Heart right ventricle (tissue), 16 donors: ENCODE results near the gene TNFSF4. TPM values are rescaled to one million over a fixed set of nuclear protein-coding genes. Genes with fewer than 3 reads are reported as not detected.

Source experiments
- ATAC-seq, 8 donors: fragments of 200-7000 bp; cut with Tn5 transposase; one replicate each; pipeline ENCODE4 v1.9.1; 2020; ENCODE audit warnings: mild to moderate bottlenecking in 8 of 8, moderate library complexity in 8 of 8, moderate number of reproducible peaks in 1 of 8
- DNase-seq, 2 donors: peaks; one replicate each; pipeline ENCODE4 v3.0.0-alpha.2; 2020
- H3K27ac ChIP-seq, 10 donors: fragments of 200-600 bp; sonication (generic) in 2 of 10; one replicate each; pipeline versions ENCODE4 v1.5.0 to v1.8.0; 2020 to 2022; ENCODE audit warnings: mild to moderate bottlenecking in 3 of 10
- H3K27me3 ChIP-seq, 7 donors: fragments of 200-600 bp; one replicate each; pipeline ENCODE4 v1.8.0; 2021 to 2022; ENCODE audit warnings: mild to moderate bottlenecking in 2 of 7
- H3K36me3 ChIP-seq, 9 donors: fragments of 200-600 bp; sonication (generic) in 1 of 9; one replicate each; pipeline versions ENCODE4 v1.5.0 to v1.8.0; 2020 to 2022; ENCODE audit warnings: mild to moderate bottlenecking in 2 of 9
- H3K4me1 ChIP-seq, 9 donors: fragments of 200-600 bp; sonication (generic) in 1 of 9; one replicate each; pipeline versions ENCODE4 v1.5.0 to v1.8.0; 2020 to 2022; ENCODE audit warnings: mild to moderate bottlenecking in 4 of 9
- H3K4me3 ChIP-seq, 10 donors: fragments of 200-600 bp; sonication (generic) in 2 of 10; one replicate each; pipeline versions ENCODE4 v1.5.0 to v1.8.0; 2020 to 2022; ENCODE audit warnings: mild to moderate bottlenecking in 7 of 10, moderate library complexity in 2 of 10
- H3K9me3 ChIP-seq, 11 donors: fragments of 200-600 bp in 10 of 11; sonication (generic) in 2 of 11; one replicate each; pipeline versions ENCODE4 v1.5.0 to v1.8.0; 2013 to 2022; ENCODE audit warnings: mild to moderate bottlenecking in 2 of 11, control low read depth in 1 of 11, moderate library complexity in 1 of 11
- CTCF ChIP-seq, 9 donors: fragments of 200-600 bp; sonication (generic) in 2 of 9; IDR thresholded peaks; one replicate each; pipeline versions ENCODE4 v1.5.0 to v1.8.0; 2021 to 2022; ENCODE audit warnings: antibody characterized with exemption in 9 of 9, mild to moderate bottlenecking in 5 of 9, moderate library complexity in 1 of 9
- WGBS, 2 donors: extraction: QIAGEN DNeasy Blood & Tissue Kit; methylation state at CpG; one replicate each; pipeline ENCODE4 v1.1.7; 2013; ENCODE audit warnings: inconsistent platforms in 1 of 2; 5-methylcytosine and 5-hydroxymethylcytosine counted together
- intact Hi-C, 10 donors: fragments of 100-400 bp; cut with DNase I; formaldehyde crosslinking; loops; one replicate each; pipeline versions ENCODE4 v1.11.1 to v1.14.2; 2022
- polyA plus RNA-seq, 2 donors: library from polyadenylated mRNA; stranded (reverse); fragments of 200-250 nt; gene quantifications; one replicate each; pipeline ENCODE4 v1.2.3, GENCODE V29; 2013
- total RNA-seq, 10 donors: library from RNA; stranded (reverse); fragmentation: NEBNext Ultra II Directional in 3 of 10; extraction: Animal tissue kit (Norgen Biotek cat#: 25700) in 3 of 10; gene quantifications; one replicate each; pipeline versions ENCODE4 v1.2.1 to v1.2.4, GENCODE V29; 2021 to 2023
- donor health status: Arrhythmogenic right ventricular cardiomyopathy.
- donor health status: ischemic (EF 13 %, LVEDD 7.1; RV severe dilation, severe dysfunction).
- donor health status: healthy with polysubstance abuse.
- donor health status: DM: no; HTN: yes; CAD: no.
- donor health status: DM: no; HTN: no; CAD: no.
- donor health status: ischemic (EF 25% LVEDD 6.9; RV normal size, moderate dysfunction).
- donor health status: ischemic (EF 25% LVEDD 5.7; RV mildly dilated, moderate dysfunction).
- donor health status: healthy.
- donor health status: DM: yes; HTN: yes; CAD: no.
- donor health status: Ischemic cardiomyopathy.
- donor health status: ischemic (EF 35%, LVEDD 5.7; RV mildly dilated, moderate dysfunction).
- donor health status: nonischemic (EF 11% LVEDD 7.7; RV severe dilation, severe dysfunction).
- donor health status: DM: yes; HTN: yes; CAD: no.
- donor health status: PGD.
- donor health status: ischemic (EF 29% LVEDD 5.4; RV normal size, mild dysfunction).
- donor health status: nonischemic (EF 23%, LVEDD 6.1; RV moderate dilation, normal function).

Gene TNFSF4
- total and polyA plus RNA-seq, 12 donors: 0.26 to 1.5 (median 0.74) TPM

- Histone ChIP-seq H3K4me3 (no peak overlapping the region), H3K36me3 (no peaks in the 10 kb centered on the region), H3K27me3 (no peaks in the 10 kb centered on the region), H3K9me3 (peaks cover 0 to 24% (median 0%) of the 10 kb centered on the region in 11 donors), H3K4me1 (no peaks in the 10 kb centered on the region), H3K27ac (no peak overlapping the region)
- DNase-seq: no peak
- no peak for TF ChIP-seq CTCF (IDR thresholded peaks at IDR 0.05)
- intact Hi-C loops: no loop called here
- no peak for ATAC-seq
Observed at GRCh38 chr1:173224949-173225348, 17.8 kb upstream of the TNFSF4 start.

- no peak for TF ChIP-seq CTCF (IDR thresholded peaks at IDR 0.05)
- 83% methylated on average over 3 of the region's 3 CpGs for WGBS, 2 donors
- Histone ChIP-seq H3K36me3 (no peaks in the 10 kb centered on the region), H3K27ac (no peak overlapping the region), H3K9me3 (peaks cover 0 to 21% (median 0%) of the 10 kb centered on the region in 11 donors), H3K4me1 (no peaks in the 10 kb centered on the region), H3K4me3 (no peak overlapping the region), H3K27me3 (no peaks in the 10 kb centered on the region)
- ATAC-seq: no peak
- intact Hi-C loops: no loop called here
- DNase-seq: no peak
Observed at GRCh38 chr1:173224280-173224892, 17.3 kb upstream of the TNFSF4 start.

- Histone ChIP-seq H3K4me3 (no peak overlapping the region), H3K4me1 (no peaks in the 10 kb centered on the region), H3K27me3 (no peaks in the 10 kb centered on the region), H3K36me3 (no peaks in the 10 kb centered on the region), H3K27ac (no peak overlapping the region), H3K9me3 (peaks cover 0 to 7% (median 0%) of the 10 kb centered on the region in 11 donors)
- intact Hi-C loops: no loop called here
- no peak for TF ChIP-seq CTCF (IDR thresholded peaks at IDR 0.05)
- no peak for DNase-seq
- ATAC-seq: no peak
Observed at GRCh38 chr1:173223031-173223380, 15.9 kb upstream of the TNFSF4 start.

- DNase-seq (no peak), ATAC-seq (no peak)
- intact Hi-C loops: no loop called here
- Histone ChIP-seq H3K4me3 (no peak overlapping the region), H3K9me3 (peaks cover 0 to under 1% (median 0%) of the 10 kb centered on the region in 11 donors), H3K36me3 (no peaks in the 10 kb centered on the region), H3K27me3 (no peaks in the 10 kb centered on the region), H3K27ac (no peak overlapping the region), H3K4me1 (no peaks in the 10 kb centered on the region)
- TF ChIP-seq CTCF (IDR thresholded peaks at IDR 0.05): no peak
- 68 to 79% methylated on average over 3 of the region's 3 CpGs for WGBS, 2 donors
Observed at GRCh38 chr1:173222149-173223030, 15.3 kb upstream of the TNFSF4 start.
